Progenitor cell of endocrine pancreas (in vitro differentiated cells): ENCODE data around the gene NCAM2. TPM values are rescaled to one million over a fixed set of nuclear protein-coding genes. Genes with fewer than 3 reads are reported as not detected.
"Not testable (repeated sequence)": the region's sequence is repeated elsewhere in the genome, so short reads cannot be mapped to it uniquely, and the experiment has no call there.

ENCODE experiments used
- DNase-seq: peaks from one replicate; pipeline ENCODE4 v3.0.0; 2021; ENCODE audit warnings: low spot score; ENCODE audit not compliant: unreplicated experiment
- H3K27ac Mint-ChIP-seq: 2 replicates; pipeline ENCODE4 v1.8.0; 2021; ENCODE audit warnings: mild to moderate bottlenecking, moderate library complexity, mixed read lengths
- H3K27me3 Mint-ChIP-seq: 2 replicates; pipeline ENCODE4 v1.8.0; 2021; ENCODE audit warnings: mixed read lengths
- H3K36me3 Mint-ChIP-seq: 2 replicates; pipeline ENCODE4 v1.8.0; 2022; ENCODE audit warnings: mixed read lengths; ENCODE audit not compliant: insufficient read depth
- H3K4me1 Mint-ChIP-seq: 2 replicates; pipeline ENCODE4 v1.8.0; 2021; ENCODE audit warnings: low read depth, mixed read lengths
- H3K4me3 Mint-ChIP-seq: 2 replicates; pipeline ENCODE4 v1.8.0; 2021; ENCODE audit warnings: low read depth, mild to moderate bottlenecking, moderate library complexity, mixed read lengths
- H3K9me3 Mint-ChIP-seq: 2 replicates; pipeline ENCODE4 v1.8.0; 2021; ENCODE audit warnings: low read depth, mixed read lengths
- CTCF ChIP-seq: fragments of 200-600 bp; sonication (generic); IDR thresholded peaks from one replicate; pipeline ENCODE4 v1.5.0; 2021; ENCODE audit warnings: antibody characterized with exemption, mild to moderate bottlenecking; ENCODE audit not compliant: unreplicated experiment
- total RNA-seq: library from RNA; stranded (reverse); gene quantifications from 2 replicates; pipeline ENCODE4 v1.2.1, GENCODE V29; 2021

Gene NCAM2
- total RNA-seq, 1 donor from 2014 or later: 0.60 TPM

GRCh38 chr21:21394064-21394463 is 395.9 kb downstream of the NCAM2 start:
- no peak for TF ChIP-seq CTCF
- no peaks in the 10 kb centered on the region for H3K27me3 Mint-ChIP-seq
- no peaks in the 10 kb centered on the region for H3K4me1 Mint-ChIP-seq
- no peak overlapping the region for H3K4me3 Mint-ChIP-seq
- H3K9me3 Mint-ChIP-seq: peaks cover 22% of the 10 kb centered on the region
- peaks cover 2% of the 10 kb centered on the region for H3K36me3 Mint-ChIP-seq
- H3K27ac Mint-ChIP-seq: no peak overlapping the region
- DNase-seq: no peak

GRCh38 chr21:21396424-21396823 is 398.2 kb downstream of the NCAM2 start:
- Mint-ChIP-seq H3K27me3 (no peaks in the 10 kb centered on the region), H3K27ac (no peak overlapping the region)
- DNase-seq: no peak

DNA sequence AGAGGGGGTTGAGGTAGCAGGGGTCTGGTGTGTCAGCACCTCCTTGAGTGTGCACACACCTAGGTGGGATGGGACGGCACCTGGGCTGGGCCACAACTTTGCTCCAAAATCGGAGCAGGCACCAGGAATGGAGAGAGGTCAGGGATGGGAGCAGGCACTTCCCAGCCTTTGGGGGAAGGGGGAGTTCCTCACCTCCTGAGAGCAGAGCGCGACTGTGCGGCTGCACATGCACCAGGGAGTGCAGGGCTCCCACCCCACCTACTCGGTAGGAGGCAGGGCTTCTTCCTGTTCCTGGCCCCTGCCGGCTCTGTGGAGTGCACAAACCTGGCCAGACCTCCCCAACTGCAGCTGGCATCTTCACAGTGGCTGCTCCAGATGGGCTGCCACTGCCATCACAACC is 399.3 kb downstream of the NCAM2 start:
- no peak for DNase-seq
- Mint-ChIP-seq H3K4me3 (no peak overlapping the region), H3K27me3 (no peaks in the 10 kb centered on the region), H3K36me3 (peaks cover 2% of the 10 kb centered on the region), H3K4me1 (no peaks in the 10 kb centered on the region), H3K27ac (no peak overlapping the region), H3K9me3 (peaks cover 29% of the 10 kb centered on the region)
- no peak for TF ChIP-seq CTCF

More at GRCh38 chr21:21396424-21396823, 398.2 kb downstream of the NCAM2 start:
- Mint-ChIP-seq H3K4me3 (no peak overlapping the region), H3K4me1 (no peaks in the 10 kb centered on the region), H3K36me3 (peaks cover 2% of the 10 kb centered on the region), H3K9me3 (peaks cover 23% of the 10 kb centered on the region)
- no peak for TF ChIP-seq CTCF

- DNase-seq: no peak
- no peaks in the 10 kb centered on the region for H3K36me3 Mint-ChIP-seq
- no peak overlapping the region for H3K27ac Mint-ChIP-seq
- peaks cover 20% of the 10 kb centered on the region for H3K9me3 Mint-ChIP-seq
- no peaks in the 10 kb centered on the region for H3K27me3 Mint-ChIP-seq
- no peak overlapping the region for H3K4me3 Mint-ChIP-seq
- H3K4me1 Mint-ChIP-seq: no peaks in the 10 kb centered on the region
- no peak for TF ChIP-seq CTCF
These were observed 403.2 kb downstream of the NCAM2 start for GRCh38 chr21:21401444-21401843.

- not testable (repeated sequence) for DNase-seq, H3K4me3 Mint-ChIP-seq, H3K27me3 Mint-ChIP-seq, H3K36me3 Mint-ChIP-seq, H3K27ac Mint-ChIP-seq, H3K4me1 Mint-ChIP-seq
- peaks cover 19% of the 10 kb centered on the region for H3K9me3 Mint-ChIP-seq
These were observed 404.0 kb downstream of the NCAM2 start for GRCh38 chr21:21402187-21402586.

- H3K4me1 Mint-ChIP-seq, H3K27me3 Mint-ChIP-seq, H3K4me3 Mint-ChIP-seq, H3K36me3 Mint-ChIP-seq, H3K27ac Mint-ChIP-seq, DNase-seq: not testable (repeated sequence)
- peaks cover 16% of the 10 kb centered on the region for H3K9me3 Mint-ChIP-seq
These were observed 406.1 kb downstream of the NCAM2 start for GRCh38 chr21:21404261-21404660.
